HepG2 (cell line): ENCODE results near the gene HECTD3. TPM values are rescaled to one million over a fixed set of nuclear protein-coding genes. Genes with fewer than 3 reads are reported as not detected.
A peak's percentile ranks its signal among the peaks of the same experiment; 100 is the strongest.

Source experiments
- AGO1 ChIP-seq: fragments of 200-400 bp; formaldehyde crosslinking; IDR thresholded peaks from 2 replicates; pipeline ENCODE4 v1.6.1; 2017; ENCODE audit warnings: mild to moderate bottlenecking, low read depth, low read length, moderate library complexity; ENCODE audit not compliant: poor library complexity, severe bottlenecking
- AHR ChIP-seq: IDR thresholded peaks from 2 replicates; pipeline ENCODE4 v1.6.1; 2018; ENCODE audit warnings: missing genetic modification reagents, missing compliant biosample characterization
- EEA1 ChIP-seq: sonication (generic); formaldehyde crosslinking; IDR thresholded peaks from 2 replicates; pipeline ENCODE4 v1.5.1; 2020; ENCODE audit warnings: mild to moderate bottlenecking, missing genetic modification reagents, borderline replicate concordance
- FOXA3 ChIP-seq: IDR thresholded peaks from 2 replicates; pipeline ENCODE4 v1.6.1; 2016; ENCODE audit warnings: missing genetic modification reagents, missing compliant biosample characterization
- JUNB ChIP-seq: sonication (generic); formaldehyde crosslinking; IDR thresholded peaks from 2 replicates; pipeline ENCODE4 v1.8.0; 2022; ENCODE audit warnings: missing genetic modification reagents, mild to moderate bottlenecking, borderline replicate concordance
- MTF2 ChIP-seq: sonication (generic); formaldehyde crosslinking; IDR thresholded peaks from 2 replicates; pipeline ENCODE4 v1.5.0; 2020; ENCODE audit warnings: missing genetic modification reagents, borderline replicate concordance
- NFE2 ChIP-seq: sonication (generic); formaldehyde crosslinking; IDR thresholded peaks from 2 replicates; pipeline ENCODE4 v1.4.0; 2020; ENCODE audit warnings: missing genetic modification reagents
- PHB2 ChIP-seq: fragments of 450-650 bp; IDR thresholded peaks from 2 replicates; pipeline ENCODE4 v1.6.1; 2018; ENCODE audit not compliant: partially characterized antibody
- ZNF207 ChIP-seq: fragments of 450-650 bp; IDR thresholded peaks from 2 replicates; pipeline ENCODE4 v1.6.1; 2016; ENCODE audit warnings: antibody characterized with exemption, borderline replicate concordance
- ZNF230 ChIP-seq: sonication (generic); formaldehyde crosslinking; IDR thresholded peaks from 2 replicates; pipeline ENCODE4 v1.4.0; 2020; ENCODE audit warnings: mild to moderate bottlenecking, missing genetic modification reagents
- ZNF337 ChIP-seq: sonication (generic); formaldehyde crosslinking; IDR thresholded peaks from 2 replicates; pipeline ENCODE4 v1.5.1; 2020; ENCODE audit warnings: missing genetic modification reagents, low read depth, mild to moderate bottlenecking, borderline replicate concordance
- ZNF501 ChIP-seq: sonication (generic); formaldehyde crosslinking; IDR thresholded peaks from 2 replicates; pipeline ENCODE4 v1.5.1; 2020; ENCODE audit warnings: mild to moderate bottlenecking, moderate library complexity, missing genetic modification reagents
- ZNF777 ChIP-seq: sonication (generic); formaldehyde crosslinking; IDR thresholded peaks from 2 replicates; pipeline ENCODE4 v1.4.0; 2020; ENCODE audit warnings: missing genetic modification reagents
- polyA plus RNA-seq, 8 experiments: library from polyadenylated mRNA; depleted of rRNA in 3 of 8; stranded (reverse) in 7 of 8; unstranded in 1 of 8; fragments of >200 nt; fragmentation: Illumina TruSeq in 4 of 8; extraction: Trizol in 4 of 8; gene quantifications; 2 replicates each; pipeline versions ENCODE4 v1.2.1 to v1.2.3, GENCODE V29; 2011 to 2016; ENCODE audit warnings: low read depth in 4 of 8, missing spikeins in 1 of 8, mixed read lengths in 1 of 8; ENCODE audit not compliant: insufficient read depth in 1 of 8
- total RNA-seq, 5 experiments: library from RNA; depleted of rRNA; stranded (reverse); fragments of >200 nt; fragmentation: Illumina TruSeq; extraction: Trizol; gene quantifications; 2 replicates each; pipeline ENCODE4 v1.2.3, GENCODE V29; 2016; ENCODE audit warnings: low read depth in 1 of 5
- TF ChIP-seq, protein P1 (sequence below): IDR thresholded peaks from 2 replicates; pipeline ENCODE4 v1.6.1; 2016; ENCODE audit warnings: mild to moderate bottlenecking, missing biosample characterization, missing genetic modification reagents
- TF ChIP-seq, protein P2 (sequence below): IDR thresholded peaks from 2 replicates; pipeline ENCODE4 v1.6.1; 2012; ENCODE audit warnings: low read length, improper control_type of control experiment
- TF ChIP-seq, protein P3 (sequence below): sonication (generic); formaldehyde crosslinking; IDR thresholded peaks from 2 replicates; pipeline ENCODE4 v1.5.0; 2020; ENCODE audit warnings: mild to moderate bottlenecking, missing genetic modification reagents
- TF ChIP-seq, protein P4 (sequence below): IDR thresholded peaks from 2 replicates; pipeline ENCODE4 v1.6.1; 2012; ENCODE audit warnings: inconsistent platforms
- TF ChIP-seq, protein P5 (sequence below): sonication (generic); formaldehyde crosslinking; IDR thresholded peaks from 2 replicates; pipeline ENCODE4 v1.5.1; 2020; ENCODE audit warnings: mild to moderate bottlenecking, missing genetic modification reagents, moderate library complexity

Gene HECTD3
- total and polyA plus RNA-seq, 2 of the 13 experiments (the other 11 are each of a cell fraction or from before 2014, with no cell fraction given) = 18.6 to 24.5 TPM

DNA sequence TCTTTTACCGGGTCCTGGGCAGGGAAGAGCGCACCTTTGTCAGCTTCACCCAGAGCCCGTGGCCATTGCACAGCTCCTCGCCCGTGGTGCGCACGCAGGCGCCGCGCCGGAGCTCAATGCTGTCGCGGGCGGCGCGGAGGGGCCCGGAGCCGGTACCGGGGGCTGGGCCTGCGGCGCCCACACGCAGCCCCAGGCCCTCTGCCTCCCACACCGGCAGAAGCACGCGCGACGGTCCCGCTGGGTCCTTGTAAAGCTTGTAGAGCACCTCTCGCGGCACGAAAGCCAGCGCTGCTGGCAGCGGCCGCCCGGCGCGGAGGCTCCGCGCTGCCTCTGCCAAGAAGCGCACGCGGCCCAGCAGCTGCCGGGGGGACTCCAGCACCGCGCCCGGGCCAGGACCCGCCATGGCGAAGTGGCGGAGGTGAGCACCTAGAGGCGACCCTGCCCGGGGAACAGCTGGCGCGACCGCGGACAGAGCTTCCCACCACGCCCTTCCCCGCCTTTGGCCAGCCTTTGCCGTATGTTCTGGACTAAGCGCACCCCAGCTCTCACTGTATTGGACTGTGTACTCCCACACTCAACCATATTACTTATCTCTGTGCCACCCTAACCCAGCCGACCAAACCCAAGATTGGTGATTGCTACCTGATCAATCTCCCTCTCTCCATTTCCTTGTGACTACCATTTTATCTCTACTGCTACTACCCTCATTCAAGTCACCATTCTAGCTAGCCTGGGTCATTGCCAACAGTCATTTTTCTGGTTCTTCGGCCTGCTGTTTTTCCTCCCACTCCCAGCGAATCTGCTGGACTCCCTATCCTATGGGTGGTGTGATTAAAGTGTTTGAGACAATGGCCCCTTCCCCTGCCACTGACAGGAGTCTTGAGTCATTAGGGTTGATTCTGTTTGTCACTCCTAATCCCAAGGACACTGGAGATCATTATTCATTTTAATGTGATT is at the start of gene HECTD3 (continued):
- TF ChIP-seq PHB2 = no peak
- TF ChIP-seq AGO1 = no peak
- TF ChIP-seq, protein P1, sequence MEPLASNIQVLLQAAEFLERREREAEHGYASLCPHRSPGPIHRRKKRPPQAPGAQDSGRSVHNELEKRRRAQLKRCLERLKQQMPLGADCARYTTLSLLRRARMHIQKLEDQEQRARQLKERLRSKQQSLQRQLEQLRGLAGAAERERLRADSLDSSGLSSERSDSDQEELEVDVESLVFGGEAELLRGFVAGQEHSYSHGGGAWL (CRISPR knock-in tag) = 0 out of 2 replicates have a peak, but pooled peaks have one; percentile 57
- TF ChIP-seq JUNB (CRISPR knock-in tag) = no peak
- no peak for TF ChIP-seq MTF2 (CRISPR knock-in tag)
- TF ChIP-seq AHR = no peak
- 0 out of 2 replicates have a peak, but pooled peaks have one; percentile 48 for TF ChIP-seq ZNF230 (CRISPR knock-in tag)
- peak; percentile 38 for TF ChIP-seq ZNF777
- TF ChIP-seq, protein P2, sequence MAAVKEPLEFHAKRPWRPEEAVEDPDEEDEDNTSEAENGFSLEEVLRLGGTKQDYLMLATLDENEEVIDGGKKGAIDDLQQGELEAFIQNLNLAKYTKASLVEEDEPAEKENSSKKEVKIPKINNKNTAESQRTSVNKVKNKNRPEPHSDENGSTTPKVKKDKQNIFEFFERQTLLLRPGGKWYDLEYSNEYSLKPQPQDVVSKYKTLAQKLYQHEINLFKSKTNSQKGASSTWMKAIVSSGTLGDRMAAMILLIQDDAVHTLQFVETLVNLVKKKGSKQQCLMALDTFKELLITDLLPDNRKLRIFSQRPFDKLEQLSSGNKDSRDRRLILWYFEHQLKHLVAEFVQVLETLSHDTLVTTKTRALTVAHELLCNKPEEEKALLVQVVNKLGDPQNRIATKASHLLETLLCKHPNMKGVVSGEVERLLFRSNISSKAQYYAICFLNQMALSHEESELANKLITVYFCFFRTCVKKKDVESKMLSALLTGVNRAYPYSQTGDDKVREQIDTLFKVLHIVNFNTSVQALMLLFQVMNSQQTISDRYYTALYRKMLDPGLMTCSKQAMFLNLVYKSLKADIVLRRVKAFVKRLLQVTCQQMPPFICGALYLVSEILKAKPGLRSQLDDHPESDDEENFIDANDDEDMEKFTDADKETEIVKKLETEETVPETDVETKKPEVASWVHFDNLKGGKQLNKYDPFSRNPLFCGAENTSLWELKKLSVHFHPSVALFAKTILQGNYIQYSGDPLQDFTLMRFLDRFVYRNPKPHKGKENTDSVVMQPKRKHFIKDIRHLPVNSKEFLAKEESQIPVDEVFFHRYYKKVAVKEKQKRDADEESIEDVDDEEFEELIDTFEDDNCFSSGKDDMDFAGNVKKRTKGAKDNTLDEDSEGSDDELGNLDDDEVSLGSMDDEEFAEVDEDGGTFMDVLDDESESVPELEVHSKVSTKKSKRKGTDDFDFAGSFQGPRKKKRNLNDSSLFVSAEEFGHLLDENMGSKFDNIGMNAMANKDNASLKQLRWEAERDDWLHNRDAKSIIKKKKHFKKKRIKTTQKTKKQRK = no peak
- TF ChIP-seq ZNF337 (CRISPR knock-in tag) = no peak
- TF ChIP-seq, protein P3, sequence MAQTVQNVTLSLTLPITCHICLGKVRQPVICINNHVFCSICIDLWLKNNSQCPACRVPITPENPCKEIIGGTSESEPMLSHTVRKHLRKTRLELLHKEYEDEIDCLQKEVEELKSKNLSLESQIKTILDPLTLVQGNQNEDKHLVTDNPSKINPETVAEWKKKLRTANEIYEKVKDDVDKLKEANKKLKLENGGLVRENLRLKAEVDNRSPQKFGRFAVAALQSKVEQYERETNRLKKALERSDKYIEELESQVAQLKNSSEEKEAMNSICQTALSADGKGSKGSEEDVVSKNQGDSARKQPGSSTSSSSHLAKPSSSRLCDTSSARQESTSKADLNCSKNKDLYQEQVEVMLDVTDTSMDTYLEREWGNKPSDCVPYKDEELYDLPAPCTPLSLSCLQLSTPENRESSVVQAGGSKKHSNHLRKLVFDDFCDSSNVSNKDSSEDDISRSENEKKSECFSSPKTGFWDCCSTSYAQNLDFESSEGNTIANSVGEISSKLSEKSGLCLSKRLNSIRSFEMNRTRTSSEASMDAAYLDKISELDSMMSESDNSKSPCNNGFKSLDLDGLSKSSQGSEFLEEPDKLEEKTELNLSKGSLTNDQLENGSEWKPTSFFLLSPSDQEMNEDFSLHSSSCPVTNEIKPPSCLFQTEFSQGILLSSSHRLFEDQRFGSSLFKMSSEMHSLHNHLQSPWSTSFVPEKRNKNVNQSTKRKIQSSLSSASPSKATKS (CRISPR knock-in tag) = no peak
- TF ChIP-seq, protein P4, sequence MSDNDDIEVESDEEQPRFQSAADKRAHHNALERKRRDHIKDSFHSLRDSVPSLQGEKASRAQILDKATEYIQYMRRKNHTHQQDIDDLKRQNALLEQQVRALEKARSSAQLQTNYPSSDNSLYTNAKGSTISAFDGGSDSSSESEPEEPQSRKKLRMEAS = peak; percentile 33; the same call in 1 of the 2 replicates
- no peak for TF ChIP-seq ZNF207
- no peak for TF ChIP-seq NFE2 (CRISPR knock-in tag)
- no peak; the same call in 1 of the 2 replicates for TF ChIP-seq EEA1 (CRISPR knock-in tag)
- TF ChIP-seq, protein P5, sequence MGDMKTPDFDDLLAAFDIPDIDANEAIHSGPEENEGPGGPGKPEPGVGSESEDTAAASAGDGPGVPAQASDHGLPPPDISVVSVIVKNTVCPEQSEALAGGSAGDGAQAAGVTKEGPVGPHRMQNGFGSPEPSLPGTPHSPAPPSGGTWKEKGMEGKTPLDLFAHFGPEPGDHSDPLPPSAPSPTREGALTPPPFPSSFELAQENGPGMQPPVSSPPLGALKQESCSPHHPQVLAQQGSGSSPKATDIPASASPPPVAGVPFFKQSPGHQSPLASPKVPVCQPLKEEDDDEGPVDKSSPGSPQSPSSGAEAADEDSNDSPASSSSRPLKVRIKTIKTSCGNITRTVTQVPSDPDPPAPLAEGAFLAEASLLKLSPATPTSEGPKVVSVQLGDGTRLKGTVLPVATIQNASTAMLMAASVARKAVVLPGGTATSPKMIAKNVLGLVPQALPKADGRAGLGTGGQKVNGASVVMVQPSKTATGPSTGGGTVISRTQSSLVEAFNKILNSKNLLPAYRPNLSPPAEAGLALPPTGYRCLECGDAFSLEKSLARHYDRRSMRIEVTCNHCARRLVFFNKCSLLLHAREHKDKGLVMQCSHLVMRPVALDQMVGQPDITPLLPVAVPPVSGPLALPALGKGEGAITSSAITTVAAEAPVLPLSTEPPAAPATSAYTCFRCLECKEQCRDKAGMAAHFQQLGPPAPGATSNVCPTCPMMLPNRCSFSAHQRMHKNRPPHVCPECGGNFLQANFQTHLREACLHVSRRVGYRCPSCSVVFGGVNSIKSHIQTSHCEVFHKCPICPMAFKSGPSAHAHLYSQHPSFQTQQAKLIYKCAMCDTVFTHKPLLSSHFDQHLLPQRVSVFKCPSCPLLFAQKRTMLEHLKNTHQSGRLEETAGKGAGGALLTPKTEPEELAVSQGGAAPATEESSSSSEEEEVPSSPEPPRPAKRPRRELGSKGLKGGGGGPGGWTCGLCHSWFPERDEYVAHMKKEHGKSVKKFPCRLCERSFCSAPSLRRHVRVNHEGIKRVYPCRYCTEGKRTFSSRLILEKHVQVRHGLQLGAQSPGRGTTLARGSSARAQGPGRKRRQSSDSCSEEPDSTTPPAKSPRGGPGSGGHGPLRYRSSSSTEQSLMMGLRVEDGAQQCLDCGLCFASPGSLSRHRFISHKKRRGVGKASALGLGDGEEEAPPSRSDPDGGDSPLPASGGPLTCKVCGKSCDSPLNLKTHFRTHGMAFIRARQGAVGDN (CRISPR knock-in tag) = peak; percentile 73
- TF ChIP-seq FOXA3 (CRISPR knock-in tag) = no peak
- no peak for TF ChIP-seq ZNF501 (CRISPR knock-in tag)
